SU-DHL-6 (cell line): Measurements from ENCODE around the gene GMEB2.

ENCODE experiments used
- CTCF ChIP-seq: fragments of 200-600 bp; sonication (generic); IDR thresholded peaks from one replicate; pipeline ENCODE4 v1.5.1; 2017; ENCODE audit warnings: antibody characterized with exemption, mild to moderate bottlenecking, low read length, moderate library complexity; ENCODE audit not compliant: insufficient read depth, poor library complexity, severe bottlenecking
- EZH2phosphoT487 ChIP-seq: fragments of 200-600 bp; sonication (generic), shearing (Covaris generic); conservative IDR thresholded peaks from 2 replicates; pipeline ENCODE4 v1.6.1; 2018; ENCODE audit warnings: mild to moderate bottlenecking, antibody characterized with exemption, low read length, moderate library complexity, mixed read lengths

GRCh38 chr20:63556873-63557478, 69.9 kb downstream of the GMEB2 start:
- no peak for TF ChIP-seq CTCF
- TF ChIP-seq EZH2phosphoT487 = no peak
